HG03139 (cell line): ENCODE data around the gene NTM.

Experiments
- ATAC-seq: cut with Tn5 transposase; IDR thresholded peaks from one replicate; pipeline ENCODE4 v1.9.1; 2021; ENCODE audit not compliant: unreplicated experiment

Gene NTM

DNA sequence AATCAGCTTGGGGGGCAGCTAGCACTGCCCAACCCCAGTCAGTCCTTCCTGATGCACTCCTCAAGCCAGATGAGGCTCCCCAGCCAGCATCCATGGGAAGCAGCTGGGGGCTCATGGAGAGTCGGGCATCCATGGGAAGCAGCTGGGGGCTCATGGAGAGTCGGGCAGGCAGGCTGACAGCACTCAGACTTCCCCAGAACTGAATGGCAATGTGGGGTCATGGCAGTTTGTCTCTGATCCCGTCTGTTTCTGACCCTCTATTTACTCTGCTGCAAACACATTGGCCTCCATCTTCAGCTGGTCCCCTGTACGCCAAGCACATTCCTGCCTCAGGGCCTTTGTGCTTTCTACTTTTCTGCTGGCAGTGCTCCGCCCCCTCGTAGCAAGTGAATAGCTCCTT is 314.8 kb downstream of the NTM start:
- ATAC-seq = no peak

DNA sequence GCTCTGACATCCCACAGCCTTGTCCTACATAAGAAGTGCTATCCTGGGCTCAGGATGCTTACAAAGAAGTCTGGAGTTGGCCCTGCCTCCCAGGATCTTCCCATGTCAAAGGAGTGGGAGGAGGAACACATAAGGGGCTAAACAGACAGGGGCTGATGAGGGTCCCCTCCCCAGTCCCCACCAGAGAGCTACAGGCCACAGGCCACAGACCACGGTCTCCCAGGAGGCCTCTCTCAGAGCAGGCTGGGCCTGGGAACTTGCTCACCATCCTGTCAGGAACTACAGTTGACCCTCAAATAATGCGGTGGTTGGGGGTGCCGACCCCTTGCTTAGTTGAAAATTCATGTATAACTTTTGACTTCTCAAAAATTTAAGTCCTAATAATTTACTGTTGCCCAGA is 315.5 kb downstream of the NTM start:
- no peak for ATAC-seq

DNA sequence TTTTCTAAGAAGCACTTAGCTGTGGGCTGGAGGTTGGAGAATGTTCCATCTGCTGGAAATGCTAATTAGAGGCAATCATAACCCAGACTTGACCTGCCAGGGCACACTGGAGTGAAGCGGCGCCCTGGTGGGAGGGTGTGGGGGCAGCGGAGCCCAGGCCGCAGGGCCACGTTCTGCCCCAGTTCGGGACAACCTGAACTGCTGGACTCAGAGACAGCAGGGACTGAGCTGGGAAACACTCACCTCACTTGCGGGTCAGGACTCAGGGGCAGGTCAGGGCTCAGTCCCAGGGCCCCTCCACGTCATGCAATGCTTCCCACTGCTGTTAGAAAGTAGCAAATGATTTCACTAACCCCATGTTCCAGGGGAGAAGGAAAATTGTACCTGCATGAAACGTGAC is 316.4 kb downstream of the NTM start:
- no peak for ATAC-seq

DNA sequence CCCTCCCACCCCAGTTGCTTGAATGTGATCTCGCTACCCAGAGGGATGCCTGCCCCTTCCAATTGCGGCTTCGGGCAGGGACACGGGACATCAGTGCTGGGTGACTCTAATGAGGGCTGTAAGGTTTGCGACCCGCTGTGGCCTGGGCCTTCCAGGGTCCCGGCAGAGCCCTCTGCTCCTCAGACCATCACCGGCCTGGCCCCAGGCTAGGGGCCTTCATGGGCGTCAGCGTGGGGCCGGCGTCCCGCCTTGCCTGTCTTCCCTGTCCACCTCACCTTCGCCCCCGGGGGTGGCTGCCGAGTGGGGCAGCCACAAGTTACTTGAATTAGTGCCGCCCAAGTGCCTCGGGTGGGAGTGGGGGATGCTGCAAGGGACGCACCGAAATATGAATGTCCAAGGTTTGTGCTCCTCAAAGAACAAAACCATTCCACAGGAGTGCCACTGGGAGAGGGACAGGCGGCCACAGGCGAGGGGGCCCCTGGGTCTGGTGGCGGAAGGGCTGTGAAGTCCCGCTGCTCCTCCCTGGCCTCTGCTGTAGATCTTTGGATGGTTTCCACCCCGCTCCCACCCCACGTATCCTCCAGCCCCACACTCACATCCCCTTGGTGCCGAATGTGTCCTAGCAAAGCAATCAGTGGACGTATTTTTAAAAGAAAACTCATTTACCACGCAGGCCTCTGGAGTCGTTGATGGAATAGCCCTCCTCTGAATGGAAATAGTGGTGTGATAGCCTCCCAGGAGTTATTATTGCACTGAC is 317.1 kb downstream of the NTM start:
- no peak for ATAC-seq

DNA sequence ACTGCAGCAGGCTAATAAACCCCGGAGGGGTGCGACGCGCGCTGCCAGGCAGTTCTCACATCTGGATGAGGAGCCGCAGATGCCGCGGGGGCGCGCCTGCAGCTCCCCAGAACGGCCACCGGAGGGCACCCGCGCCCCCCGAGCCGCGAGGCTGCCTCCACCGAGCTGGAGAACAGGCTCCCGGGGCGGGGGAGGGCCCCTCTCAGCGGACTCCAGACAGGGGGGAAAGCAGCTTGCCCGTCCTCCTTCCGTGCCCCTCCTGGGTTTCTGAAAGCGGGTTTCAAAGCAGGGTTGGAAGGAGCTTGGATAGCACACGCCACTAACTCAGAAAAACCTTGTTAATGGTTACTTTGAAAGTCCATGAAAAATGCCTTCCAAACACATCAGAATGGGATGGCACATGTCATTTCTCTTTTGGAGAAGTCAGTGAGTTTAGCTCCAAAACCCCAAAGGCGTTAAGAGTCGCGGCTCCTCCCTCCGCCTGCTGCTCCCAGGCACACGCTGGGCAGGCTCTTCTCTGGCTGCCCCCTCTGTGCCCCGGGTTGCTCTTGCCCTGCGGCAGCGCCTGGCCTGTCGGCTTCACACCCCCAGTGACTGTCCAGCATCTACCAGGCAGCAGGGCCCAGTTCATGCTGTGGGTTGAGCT is 317.8 kb downstream of the NTM start:
- ATAC-seq = no peak

DNA sequence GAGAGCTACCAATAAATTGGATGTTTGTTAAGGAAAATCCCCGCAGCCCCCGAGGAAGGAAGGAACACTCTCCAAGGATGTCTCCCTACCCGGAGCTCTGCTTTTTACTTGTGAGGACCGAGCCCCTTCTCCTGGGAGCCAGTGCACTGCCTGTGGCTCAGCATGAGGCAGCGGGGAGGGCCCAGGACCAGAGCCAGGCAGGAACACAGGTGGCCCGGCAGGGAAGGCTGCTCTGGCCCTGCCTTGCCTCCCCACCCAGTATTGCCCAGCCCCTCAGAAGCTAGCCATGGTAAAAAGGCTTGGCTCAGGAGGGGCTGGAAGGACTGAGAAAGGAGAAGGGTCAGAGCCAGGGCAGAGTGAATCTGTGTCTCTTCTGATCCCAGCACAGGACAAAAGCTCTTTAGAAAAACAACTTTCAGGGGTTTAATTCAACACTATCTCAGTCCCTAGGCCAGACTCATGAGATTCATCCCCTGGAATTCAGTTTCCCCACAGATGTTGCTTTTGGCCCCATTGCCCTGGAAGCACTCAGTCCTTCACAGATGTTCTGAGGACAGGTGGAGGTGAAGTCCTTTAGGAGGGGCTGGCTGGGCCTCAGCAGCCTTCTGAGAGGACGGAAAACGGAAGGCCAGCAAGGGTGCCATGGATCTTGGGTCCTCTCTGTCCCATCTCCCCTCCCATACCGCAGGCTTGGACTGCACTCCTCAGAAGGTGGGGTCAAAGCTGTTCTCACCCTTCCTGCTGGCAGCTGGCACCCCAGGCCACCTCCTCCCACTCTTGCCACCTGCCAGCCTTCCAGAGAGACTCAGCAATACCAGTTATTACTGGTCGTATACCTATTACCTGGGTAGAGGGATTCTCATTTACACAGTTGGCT is 318.9 kb downstream of the NTM start:
- ATAC-seq = no peak

DNA sequence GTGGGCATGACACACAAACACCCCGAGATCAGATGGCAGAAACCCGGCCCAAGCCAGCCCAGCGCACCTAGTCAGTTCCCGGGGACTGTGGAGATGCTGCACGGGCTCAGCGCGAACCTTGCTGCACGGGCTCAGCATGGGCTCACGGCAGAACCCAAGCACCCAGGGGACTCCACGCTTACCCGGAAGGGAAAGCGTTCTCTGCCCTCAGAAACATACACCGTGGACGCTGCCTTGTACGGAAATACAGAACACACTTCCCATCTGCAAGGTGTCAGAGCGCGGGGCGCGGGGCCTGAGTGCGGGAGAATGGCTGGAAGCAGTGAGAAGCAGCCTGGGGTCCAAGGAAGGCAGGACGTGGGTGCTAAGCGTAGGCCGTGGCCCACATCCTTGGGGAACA is 319.9 kb downstream of the NTM start:
- no peak for ATAC-seq

DNA sequence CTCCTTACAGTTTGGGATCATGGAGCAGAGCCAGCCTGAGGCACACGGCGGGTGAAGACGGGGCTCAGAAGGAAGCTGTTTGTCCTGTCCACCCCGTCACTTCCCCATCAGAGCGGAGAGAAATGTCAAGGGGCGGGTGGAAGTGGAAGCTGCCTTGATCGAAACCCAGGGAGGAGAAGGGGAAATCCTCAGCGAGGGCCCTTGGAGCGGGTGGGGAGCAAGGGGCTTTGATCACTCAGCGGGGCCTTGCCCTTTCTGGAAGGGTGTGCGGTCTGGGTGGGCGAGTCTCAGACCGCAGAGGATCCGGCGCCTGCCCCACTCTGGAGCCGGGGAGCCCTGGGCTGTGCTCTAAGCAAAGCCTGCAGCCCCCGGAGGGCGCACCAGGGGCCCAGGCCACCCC is 320.4 kb downstream of the NTM start:
- no peak for ATAC-seq

DNA sequence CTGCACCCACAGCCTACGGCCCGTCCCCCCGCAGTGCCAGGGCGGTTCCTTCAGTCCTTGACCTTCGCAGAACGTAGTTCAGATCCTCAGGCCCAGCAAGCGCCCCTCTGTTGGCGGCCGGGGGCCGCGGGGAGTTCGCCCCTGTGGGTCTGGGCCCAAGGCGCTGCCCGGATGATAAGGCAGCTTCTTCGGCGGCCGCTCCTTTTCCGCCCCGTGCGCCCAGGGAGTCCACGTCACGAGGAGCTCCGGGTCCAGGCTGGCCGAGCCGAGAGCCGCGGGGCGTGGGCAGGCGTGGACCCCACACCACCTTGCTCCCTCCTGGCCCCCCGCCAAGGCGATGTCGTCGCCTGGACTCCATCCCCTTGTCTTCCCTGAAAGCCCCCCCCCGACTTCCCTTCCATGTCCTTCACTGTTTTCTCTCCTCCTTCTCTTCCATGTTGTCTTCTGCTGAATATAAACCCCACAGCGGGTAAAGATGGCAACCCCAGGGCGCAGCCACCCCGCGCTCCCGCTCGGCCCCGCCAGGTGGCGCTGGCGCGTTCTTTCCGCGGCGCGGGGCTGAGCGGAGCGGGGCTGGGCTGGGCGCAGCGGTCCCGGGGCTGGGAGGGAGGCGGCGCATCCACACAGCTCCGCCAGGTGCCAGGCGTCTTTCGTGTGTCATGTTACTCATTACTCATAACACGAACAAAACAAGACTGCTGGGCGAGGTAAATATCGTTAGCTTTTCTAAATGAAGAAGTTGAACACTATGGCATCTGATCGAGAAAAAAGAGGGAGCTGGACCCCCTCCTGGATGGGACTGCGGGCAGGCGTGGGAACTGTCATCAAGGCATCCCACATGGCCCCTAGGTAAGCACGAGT is 321.0 kb downstream of the NTM start:
- no peak for ATAC-seq

DNA sequence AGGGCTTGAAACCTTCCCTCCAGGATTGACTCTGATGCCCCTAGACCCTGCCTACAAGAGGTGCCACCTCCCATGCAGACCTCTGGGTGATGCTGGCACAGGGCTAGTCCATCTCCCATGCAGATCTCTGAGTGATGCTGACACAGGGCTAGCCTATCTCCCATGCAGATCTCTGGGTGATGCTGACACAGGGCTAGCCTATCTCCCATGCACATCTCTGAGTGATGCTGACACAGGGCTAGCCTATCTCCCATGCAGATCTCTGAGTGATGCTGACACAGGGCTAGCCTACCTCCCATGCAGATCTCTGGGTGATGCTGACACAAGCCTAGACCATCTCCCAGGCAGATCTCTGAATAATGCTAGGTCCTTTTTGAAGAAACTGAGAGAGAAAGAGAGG is 321.7 kb downstream of the NTM start:
- no peak for ATAC-seq

DNA sequence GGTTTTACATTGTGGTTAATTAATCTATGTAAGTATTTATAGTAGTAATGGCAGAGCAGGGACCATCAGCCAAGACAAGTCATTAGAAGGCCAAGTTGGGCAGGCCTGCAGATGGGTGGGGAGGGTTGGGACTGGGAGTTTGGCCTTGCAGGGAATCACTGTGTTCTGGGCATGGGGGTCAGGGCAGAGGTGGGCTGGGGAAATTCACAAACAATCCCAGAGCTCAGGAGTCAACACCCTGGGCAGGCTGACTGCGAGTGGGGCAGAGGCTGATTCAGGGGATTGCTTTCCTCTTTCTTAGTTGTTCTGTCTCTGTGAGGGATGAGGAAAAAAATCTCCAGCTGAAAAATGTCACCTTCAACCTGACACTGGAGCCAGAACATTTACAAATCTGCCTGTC is 322.5 kb downstream of the NTM start:
- ATAC-seq = no peak

DNA sequence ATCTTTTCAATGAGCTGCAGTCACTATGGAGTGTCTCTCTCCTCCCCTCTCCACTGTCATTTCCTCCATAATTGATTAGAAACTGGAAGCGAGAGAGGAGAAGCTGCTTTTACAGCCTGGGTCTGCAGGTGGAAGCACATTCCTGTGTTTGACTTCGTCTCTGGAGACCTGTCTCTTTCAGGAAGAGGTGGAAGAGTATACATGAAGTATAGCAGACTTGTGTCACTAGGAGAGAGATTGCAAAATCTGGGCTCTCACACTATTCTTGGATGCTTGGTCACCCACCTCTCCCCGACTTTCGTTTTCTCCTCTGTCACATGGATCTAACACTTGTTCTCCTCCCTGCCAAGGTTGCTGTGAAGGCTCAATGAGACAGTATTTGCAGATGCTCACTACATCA is 323.3 kb downstream of the NTM start:
- ATAC-seq = no peak

DNA sequence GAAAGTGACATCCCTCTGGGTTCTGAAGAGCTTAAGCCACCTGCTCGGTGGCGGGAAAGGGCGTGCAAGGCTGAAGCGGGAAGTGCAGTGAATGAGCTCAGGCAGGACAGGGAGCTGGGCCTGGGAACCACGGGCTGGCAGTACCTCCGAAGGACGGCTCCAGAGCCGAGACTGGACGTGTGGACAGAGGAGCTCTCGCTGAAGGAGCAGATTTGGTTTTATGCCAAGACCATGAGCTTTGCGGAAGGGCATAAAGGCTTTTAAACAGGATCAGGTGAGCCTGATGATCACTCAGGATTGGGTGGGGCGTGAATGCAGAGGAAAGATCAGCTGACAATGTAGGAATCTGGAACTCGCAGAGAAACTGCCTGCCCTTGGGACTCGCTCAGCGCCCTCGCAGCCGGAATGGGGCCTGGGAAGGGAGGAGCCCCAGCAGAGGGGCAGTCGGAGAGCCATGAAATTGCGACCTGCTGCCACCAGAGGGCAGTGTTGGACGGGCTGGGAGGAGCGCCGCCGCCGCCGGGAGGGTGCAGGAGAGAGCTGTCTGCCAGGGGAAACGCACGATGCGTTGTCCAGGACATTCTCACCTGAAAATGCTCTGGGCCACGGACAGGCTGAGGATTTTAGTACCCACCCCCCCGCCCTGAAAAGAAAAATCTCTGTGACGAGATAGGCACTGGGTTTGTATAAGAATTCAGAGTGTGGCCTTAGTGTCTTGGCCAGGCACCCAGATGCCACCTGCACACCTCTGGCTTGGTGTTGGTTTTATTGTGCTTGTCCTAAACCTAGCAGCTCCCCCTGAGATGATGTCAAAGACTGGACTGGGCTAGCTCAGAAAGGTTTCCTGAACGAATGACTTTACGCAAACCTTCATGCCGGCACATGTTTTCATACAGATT is 324.4 kb downstream of the NTM start:
- peak; percentile 70 for ATAC-seq

DNA sequence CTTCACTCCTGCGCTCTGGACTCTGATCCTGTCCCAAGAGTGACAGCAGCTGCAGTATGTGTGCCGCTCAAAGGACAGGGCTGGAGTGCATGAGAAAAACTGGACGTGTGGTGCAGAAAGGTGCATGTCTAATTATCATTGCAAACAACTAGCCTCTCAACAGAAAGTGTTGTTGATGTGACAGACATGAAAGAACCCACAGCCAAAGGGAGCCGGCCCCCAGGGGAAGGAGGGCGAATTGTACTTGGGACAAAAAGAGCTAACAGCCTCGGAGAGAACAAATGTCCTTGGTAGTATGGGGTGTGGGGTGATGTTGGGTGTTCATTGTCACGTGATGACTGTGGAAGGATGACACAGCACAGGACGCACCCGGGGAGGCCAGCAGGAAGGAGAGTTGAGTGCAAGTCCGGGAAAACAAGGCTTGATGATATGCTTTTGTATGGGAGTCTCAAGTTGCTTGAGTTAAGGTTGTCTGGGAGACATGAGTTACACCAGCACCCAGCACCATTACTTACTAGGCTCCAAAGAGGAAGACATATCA is 325.5 kb downstream of the NTM start:
- ATAC-seq = no peak

DNA sequence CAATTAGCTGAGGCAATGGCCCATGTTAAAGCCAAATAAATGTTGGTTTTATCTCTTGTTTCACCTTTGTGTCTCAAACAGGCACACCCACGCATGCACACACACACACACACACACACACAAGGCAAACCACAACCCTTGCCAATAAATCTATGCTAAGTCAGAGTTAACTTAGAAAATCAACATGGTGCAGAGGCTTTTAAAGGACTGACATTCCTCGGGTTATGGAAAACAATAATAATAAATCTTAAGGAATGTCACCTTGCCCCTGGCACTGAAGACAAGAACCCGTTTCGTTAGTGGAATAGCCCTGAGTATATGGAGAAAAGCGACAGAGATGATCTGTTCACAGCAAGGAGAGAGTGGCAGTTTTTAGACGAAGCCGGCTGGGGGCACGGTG is 326.3 kb downstream of the NTM start:
- no peak for ATAC-seq

DNA sequence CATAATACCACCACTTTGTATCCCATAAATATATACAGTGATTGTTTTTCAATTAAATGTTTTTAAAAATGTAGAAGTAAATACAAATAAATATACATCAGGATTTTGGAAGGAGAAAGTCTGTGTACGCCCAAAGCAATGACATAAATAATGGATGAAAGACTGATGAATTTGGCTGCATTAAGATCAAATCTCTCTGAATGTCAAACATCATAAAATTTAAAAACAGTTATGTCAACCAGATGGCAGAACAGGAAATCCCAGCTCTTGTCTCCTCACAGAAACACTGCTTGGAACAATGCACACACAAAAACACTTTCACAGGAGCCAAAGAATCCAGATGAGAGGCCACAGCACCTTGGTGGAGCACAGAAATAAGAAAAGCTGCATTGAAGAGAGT is 332.9 kb downstream of the NTM start:
- no peak for ATAC-seq

DNA sequence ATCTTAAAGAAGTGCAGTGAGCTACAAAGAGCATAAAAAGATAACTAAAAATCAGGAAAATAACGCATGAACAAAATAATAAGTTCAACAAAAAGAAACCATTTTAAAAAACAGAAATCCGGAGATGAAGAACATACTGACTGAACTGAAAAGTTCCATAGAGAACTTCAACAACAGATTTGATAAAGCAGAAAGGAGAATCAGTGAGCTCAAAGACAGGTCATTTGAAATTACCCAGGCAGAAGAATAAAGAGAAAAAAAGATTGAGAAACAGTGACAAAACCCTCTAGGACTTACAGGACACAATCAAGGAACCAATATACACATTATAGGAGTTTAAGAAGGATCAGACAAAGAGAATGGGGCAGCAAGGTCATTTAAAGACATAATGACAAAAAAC is 334.3 kb downstream of the NTM start:
- no peak for ATAC-seq

DNA sequence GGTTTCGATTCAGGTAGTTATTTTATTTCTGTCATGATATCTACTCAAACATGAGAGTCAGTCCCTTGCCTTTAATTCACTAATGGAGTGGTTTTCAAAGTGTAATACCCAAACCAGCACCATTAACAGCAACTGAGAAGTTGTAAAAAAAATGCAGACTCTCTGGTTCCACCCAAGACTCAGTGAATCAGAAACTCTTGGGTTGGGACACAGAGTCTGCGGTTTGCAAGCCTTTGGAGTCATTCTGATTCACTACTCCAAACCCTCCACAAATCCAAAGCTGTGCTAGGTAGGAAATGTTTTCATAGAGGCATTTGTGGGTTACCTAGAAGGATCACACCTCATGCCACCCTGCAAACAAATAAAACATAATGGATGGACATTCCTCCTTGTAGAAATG is 340.1 kb downstream of the NTM start:
- ATAC-seq = no peak

DNA sequence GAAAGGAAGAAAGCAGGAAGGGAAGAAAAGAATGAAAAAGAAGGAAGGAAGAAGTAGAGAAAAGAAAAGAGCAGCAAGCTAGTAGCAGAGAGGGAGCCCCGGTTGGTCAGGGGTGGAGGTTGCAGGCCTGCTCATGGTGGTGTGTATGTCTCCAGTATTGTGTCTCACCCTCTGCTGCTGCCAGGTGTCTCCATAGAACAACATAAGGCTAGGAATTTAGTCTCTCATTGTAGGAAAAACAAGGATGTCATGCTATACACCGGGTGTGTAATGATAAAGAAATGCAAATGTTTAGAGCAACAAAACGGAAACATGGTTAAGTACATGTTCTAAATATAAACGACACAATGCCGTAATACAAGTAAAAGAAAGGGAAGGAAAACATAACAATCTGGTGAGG is 342.5 kb downstream of the NTM start:
- no peak for ATAC-seq
